Measurements from ENCODE around the gene NFIA.

Gene NFIA

GRCh38 chr1:61361931-61362330 is 279.6 kb downstream of the NFIA start:
- no peaks in the 10 kb centered on the region for H3K4me1 ChIP-seq (ENCODE audit: control insufficient read depth, insufficient read depth, low read depth, low read length)
- H3K9ac ChIP-seq (ENCODE audit: low read length) = no peak overlapping the region
- H3K36me3 ChIP-seq (ENCODE audit: control insufficient read depth in 1 of 2, insufficient read depth in 2 of 2, low read depth in 1 of 2, low read length in 2 of 2) = peaks cover 0 to 4% of the 10 kb centered on the region in 2 experiments
- WGBS = 72% methylated on average over 2 of the region's 2 CpGs
- no peak overlapping the region for H2AK5ac ChIP-seq (ENCODE audit: low read length, severe bottlenecking)
- no peak overlapping the region for H3K23ac ChIP-seq (ENCODE audit: low read length in 2 of 2)
- no peak overlapping the region for H3K18ac ChIP-seq (ENCODE audit: low read depth in 1 of 2, low read length in 2 of 2)
- no peak overlapping the region for H3K4me2 ChIP-seq (ENCODE audit: low read length, poor library complexity, severe bottlenecking)
- H3K4me3 ChIP-seq (ENCODE audit: insufficient read depth in 1 of 2, low read depth in 1 of 2, low read length in 2 of 2) = no peak overlapping the region
- H4K91ac ChIP-seq (ENCODE audit: low read length) = no peak overlapping the region
- no peak overlapping the region for H2BK5ac ChIP-seq (ENCODE audit: low read depth, low read length, poor library complexity, severe bottlenecking)
- DNase-seq = no peak
- H2BK12ac ChIP-seq (ENCODE audit: low read length in 2 of 2) = no peak overlapping the region
- H3K14ac ChIP-seq (ENCODE audit: low read length in 2 of 2) = no peak overlapping the region
- no peak overlapping the region for H2BK120ac ChIP-seq (ENCODE audit: low read depth, low read length)
- no peaks in the 10 kb centered on the region for H3K27me3 ChIP-seq (ENCODE audit: control insufficient read depth in 1 of 2, insufficient read depth in 1 of 2, low read length in 2 of 2)
- H3K4ac ChIP-seq (ENCODE audit: low read depth in 1 of 2, low read length in 2 of 2) = no peak overlapping the region
- no peak overlapping the region for H2BK15ac ChIP-seq (ENCODE audit: low read depth, poor library complexity, severe bottlenecking)
- H4K8ac ChIP-seq (ENCODE audit: low read length) = no peak overlapping the region
- H3K9me3 ChIP-seq (ENCODE audit: control insufficient read depth, low read length) = no peaks in the 10 kb centered on the region
- no peak overlapping the region for H2AFZ ChIP-seq (ENCODE audit: low read depth, low read length)
- no peaks in the 10 kb centered on the region for H3K79me1 ChIP-seq (replicated peaks; ENCODE audit: low read length, poor library complexity, severe bottlenecking)
- no peak overlapping the region for H3K27ac ChIP-seq (ENCODE audit: low read length, poor library complexity, severe bottlenecking)

- Histone ChIP-seq H3K4me3 (ENCODE audit: insufficient read depth in 1 of 2, low read depth in 1 of 2, low read length in 2 of 2) (no peak overlapping the region), H2AK5ac (ENCODE audit: low read length, severe bottlenecking) (no peak overlapping the region), H3K4me1 (ENCODE audit: control insufficient read depth, insufficient read depth, low read depth, low read length) (no peaks in the 10 kb centered on the region), H3K4ac (ENCODE audit: low read depth in 1 of 2, low read length in 2 of 2) (no peak overlapping the region), H2BK5ac (ENCODE audit: low read depth, low read length, poor library complexity, severe bottlenecking) (no peak overlapping the region), H3K27me3 (ENCODE audit: control insufficient read depth in 1 of 2, insufficient read depth in 1 of 2, low read length in 2 of 2) (no peaks in the 10 kb centered on the region), H2BK120ac (ENCODE audit: low read depth, low read length) (no peak overlapping the region), H3K27ac (ENCODE audit: low read length, poor library complexity, severe bottlenecking) (no peak overlapping the region), H4K91ac (ENCODE audit: low read length) (no peak overlapping the region), H3K18ac (ENCODE audit: low read depth in 1 of 2, low read length in 2 of 2) (no peak overlapping the region), H3K9me3 (ENCODE audit: control insufficient read depth, low read length) (no peaks in the 10 kb centered on the region), H3K9ac (ENCODE audit: low read length) (no peak overlapping the region), H3K79me1 (replicated peaks; ENCODE audit: low read length, poor library complexity, severe bottlenecking) (no peaks in the 10 kb centered on the region), H2BK12ac (ENCODE audit: low read length in 2 of 2) (no peak overlapping the region), H2AFZ (ENCODE audit: low read depth, low read length) (no peak overlapping the region), H3K23ac (ENCODE audit: low read length in 2 of 2) (no peak overlapping the region), H3K4me2 (ENCODE audit: low read length, poor library complexity, severe bottlenecking) (no peak overlapping the region), H3K36me3 (ENCODE audit: control insufficient read depth in 1 of 2, insufficient read depth in 2 of 2, low read depth in 1 of 2, low read length in 2 of 2) (peaks cover 0 to 4% of the 10 kb centered on the region in 2 experiments), H2BK15ac (ENCODE audit: low read depth, poor library complexity, severe bottlenecking) (no peak overlapping the region), H3K14ac (ENCODE audit: low read length in 2 of 2) (no peak overlapping the region), H4K8ac (ENCODE audit: low read length) (no peak overlapping the region)
- DNase-seq = peak; percentile 10
- WGBS = 38% methylated on average over 2 of the region's 2 CpGs
Measured at GRCh38 chr1:61362351-61362750, 280.0 kb downstream of the NFIA start.

- Histone ChIP-seq H2BK12ac (ENCODE audit: low read length in 2 of 2) (no peak overlapping the region), H3K9me3 (ENCODE audit: control insufficient read depth, low read length) (no peaks in the 10 kb centered on the region), H3K18ac (ENCODE audit: low read depth in 1 of 2, low read length in 2 of 2) (no peak overlapping the region), H2AK5ac (ENCODE audit: low read length, severe bottlenecking) (no peak overlapping the region), H3K27me3 (ENCODE audit: control insufficient read depth in 1 of 2, insufficient read depth in 1 of 2, low read length in 2 of 2) (no peaks in the 10 kb centered on the region), H3K4me1 (ENCODE audit: control insufficient read depth, insufficient read depth, low read depth, low read length) (no peaks in the 10 kb centered on the region), H2AFZ (ENCODE audit: low read depth, low read length) (no peak overlapping the region), H2BK15ac (ENCODE audit: low read depth, poor library complexity, severe bottlenecking) (no peak overlapping the region), H3K9ac (ENCODE audit: low read length) (no peak overlapping the region), H4K91ac (ENCODE audit: low read length) (no peak overlapping the region), H3K79me1 (replicated peaks; ENCODE audit: low read length, poor library complexity, severe bottlenecking) (no peaks in the 10 kb centered on the region), H3K4me3 (ENCODE audit: insufficient read depth in 1 of 2, low read depth in 1 of 2, low read length in 2 of 2) (no peak overlapping the region), H2BK5ac (ENCODE audit: low read depth, low read length, poor library complexity, severe bottlenecking) (no peak overlapping the region), H3K14ac (ENCODE audit: low read length in 2 of 2) (no peak overlapping the region), H3K23ac (ENCODE audit: low read length in 2 of 2) (no peak overlapping the region), H4K8ac (ENCODE audit: low read length) (no peak overlapping the region), H3K4me2 (ENCODE audit: low read length, poor library complexity, severe bottlenecking) (no peak overlapping the region), H3K27ac (ENCODE audit: low read length, poor library complexity, severe bottlenecking) (no peak overlapping the region), H3K4ac (ENCODE audit: low read depth in 1 of 2, low read length in 2 of 2) (no peak overlapping the region), H2BK120ac (ENCODE audit: low read depth, low read length) (no peak overlapping the region), H3K36me3 (ENCODE audit: control insufficient read depth in 1 of 2, insufficient read depth in 2 of 2, low read depth in 1 of 2, low read length in 2 of 2) (peaks cover 0 to 6% of the 10 kb centered on the region in 2 experiments)
- no peak for DNase-seq
- no CpG with 5 or more reads among the region's 2 CpGs for WGBS
Measured at GRCh38 chr1:61368366-61368765, 286.0 kb downstream of the NFIA start.

- Histone ChIP-seq H4K91ac (ENCODE audit: low read length) (no peak overlapping the region), H3K14ac (ENCODE audit: low read length in 2 of 2) (no peak overlapping the region), H3K4ac (ENCODE audit: low read depth in 1 of 2, low read length in 2 of 2) (no peak overlapping the region), H2AFZ (ENCODE audit: low read depth, low read length) (no peak overlapping the region), H3K9ac (ENCODE audit: low read length) (no peak overlapping the region), H3K27me3 (ENCODE audit: control insufficient read depth in 1 of 2, insufficient read depth in 1 of 2, low read length in 2 of 2) (no peaks in the 10 kb centered on the region), H3K36me3 (ENCODE audit: control insufficient read depth in 1 of 2, insufficient read depth in 2 of 2, low read depth in 1 of 2, low read length in 2 of 2) (peaks cover 0 to 6% of the 10 kb centered on the region in 2 experiments), H2BK12ac (ENCODE audit: low read length in 2 of 2) (no peak overlapping the region), H4K8ac (ENCODE audit: low read length) (no peak overlapping the region), H2BK5ac (ENCODE audit: low read depth, low read length, poor library complexity, severe bottlenecking) (no peak overlapping the region), H3K18ac (ENCODE audit: low read depth in 1 of 2, low read length in 2 of 2) (no peak overlapping the region), H3K79me1 (replicated peaks; ENCODE audit: low read length, poor library complexity, severe bottlenecking) (no peaks in the 10 kb centered on the region), H2AK5ac (ENCODE audit: low read length, severe bottlenecking) (no peak overlapping the region), H2BK15ac (ENCODE audit: low read depth, poor library complexity, severe bottlenecking) (no peak overlapping the region), H3K4me2 (ENCODE audit: low read length, poor library complexity, severe bottlenecking) (no peak overlapping the region), H3K4me3 (ENCODE audit: insufficient read depth in 1 of 2, low read depth in 1 of 2, low read length in 2 of 2) (no peak overlapping the region), H3K27ac (ENCODE audit: low read length, poor library complexity, severe bottlenecking) (no peak overlapping the region), H3K9me3 (ENCODE audit: control insufficient read depth, low read length) (no peaks in the 10 kb centered on the region), H3K4me1 (ENCODE audit: control insufficient read depth, insufficient read depth, low read depth, low read length) (no peaks in the 10 kb centered on the region), H2BK120ac (ENCODE audit: low read depth, low read length) (no peak overlapping the region), H3K23ac (ENCODE audit: low read length in 2 of 2) (no peak overlapping the region)
- DNase-seq = no peak
- WGBS = 87% methylated on average over 6 of the region's 6 CpGs
Measured at GRCh38 chr1:61368876-61369275, 286.5 kb downstream of the NFIA start.

All from mesenchymal stem cell (in vitro differentiated cells and primary cell).